GM12872 (cell line): ENCODE measurements around the gene EIF4G3.

Experiments used
- CTCF ChIP-seq: IDR thresholded peaks from 3 replicates; pipeline ENCODE4 v1.5.1; 2011; ENCODE audit warnings: low read depth, mild to moderate bottlenecking, low read length, moderate library complexity; ENCODE audit not compliant: insufficient read depth

The EIF4G3 gene

GRCh38 chr1:21156019-21156418 lies 20.7 kb downstream of the EIF4G3 start:
- no peak for TF ChIP-seq CTCF

- no peak for TF ChIP-seq CTCF
Observed at GRCh38 chr1:21154717-21155116, 22.0 kb downstream of the EIF4G3 start.

GRCh38 chr1:21153388-21153787 lies 23.3 kb downstream of the EIF4G3 start:
- no peak for TF ChIP-seq CTCF

GRCh38 chr1:21152423-21153100 lies 24.1 kb downstream of the EIF4G3 start:
- no peak for TF ChIP-seq CTCF

GRCh38 chr1:21149855-21150432 lies 26.8 kb downstream of the EIF4G3 start:
- TF ChIP-seq CTCF = no peak

- no peak for TF ChIP-seq CTCF
Observed at GRCh38 chr1:21149430-21149854, 27.3 kb downstream of the EIF4G3 start.

GRCh38 chr1:21143752-21144151 lies 32.9 kb downstream of the EIF4G3 start:
- no peak for TF ChIP-seq CTCF
